Endothelial cell (in vitro differentiated cells): Measurements from ENCODE around the gene LRRC49. TPM values are rescaled to one million over a fixed set of nuclear protein-coding genes. Genes with fewer than 3 reads are reported as not detected.

Experiments
- DNase-seq: peaks from one replicate; pipeline ENCODE4 v3.0.0; 2021; ENCODE audit warnings: low spot score
- H3K27ac Mint-ChIP-seq: one replicate; pipeline ENCODE4 v1.8.0; 2021; ENCODE audit warnings: mixed read lengths, inconsistent platforms; ENCODE audit not compliant: unreplicated experiment
- H3K27me3 Mint-ChIP-seq: one replicate; pipeline ENCODE4 v1.8.0; 2021; ENCODE audit warnings: mild to moderate bottlenecking, moderate library complexity, mixed read lengths, inconsistent platforms; ENCODE audit not compliant: unreplicated experiment
- H3K36me3 Mint-ChIP-seq: one replicate; pipeline ENCODE4 v1.8.0; 2021; ENCODE audit warnings: mild to moderate bottlenecking, low read depth, mixed read lengths, inconsistent platforms; ENCODE audit not compliant: unreplicated experiment
- H3K4me1 Mint-ChIP-seq: one replicate; pipeline ENCODE4 v1.8.0; 2021; ENCODE audit warnings: mild to moderate bottlenecking, mixed read lengths, inconsistent platforms; ENCODE audit not compliant: unreplicated experiment
- H3K4me3 Mint-ChIP-seq: one replicate; pipeline ENCODE4 v1.8.0; 2021; ENCODE audit warnings: mild to moderate bottlenecking, mixed read lengths, inconsistent platforms; ENCODE audit not compliant: unreplicated experiment
- H3K9me3 Mint-ChIP-seq: one replicate; pipeline ENCODE4 v1.8.0; 2021; ENCODE audit warnings: mixed read lengths, inconsistent platforms; ENCODE audit not compliant: unreplicated experiment
- CTCF ChIP-seq: fragments of 200-600 bp; sonication (generic); IDR thresholded peaks from one replicate; pipeline ENCODE4 v1.5.0; 2021; ENCODE audit warnings: antibody characterized with exemption; ENCODE audit not compliant: unreplicated experiment
- total RNA-seq: library from RNA; stranded (reverse); fragmentation: NEBNext Ultra II Directional; extraction: Animal tissue kit (Norgen Biotek cat#: 25700); gene quantifications from one replicate; pipeline ENCODE4 v1.2.1, GENCODE V29; 2021; ENCODE audit not compliant: unreplicated experiment

The LRRC49 gene
- total RNA-seq, 1 donor from 2014 or later = 4.2 TPM

GRCh38 chr15:70906842-70907241, 14.2 kb downstream of the LRRC49 start:
- Mint-ChIP-seq H3K4me3 (no peak overlapping the region), H3K36me3 (peaks cover 6% of the 10 kb centered on the region), H3K27me3 (no peaks in the 10 kb centered on the region), H3K4me1 (no peaks in the 10 kb centered on the region), H3K27ac (no peak overlapping the region), H3K9me3 (no peaks in the 10 kb centered on the region)
- no peak for TF ChIP-seq CTCF
- no peak for DNase-seq

GRCh38 chr15:70907784-70908471, 15.3 kb downstream of the LRRC49 start:
- Mint-ChIP-seq H3K36me3 (peaks cover 6% of the 10 kb centered on the region), H3K27ac (no peak overlapping the region), H3K9me3 (no peaks in the 10 kb centered on the region), H3K27me3 (no peaks in the 10 kb centered on the region), H3K4me3 (peak overlapping the region; percentile 56), H3K4me1 (no peaks in the 10 kb centered on the region)
- TF ChIP-seq CTCF = peak; percentile 65
- DNase-seq = no peak

- H3K27ac Mint-ChIP-seq = no peak overlapping the region
- H3K9me3 Mint-ChIP-seq = no peaks in the 10 kb centered on the region
- H3K36me3 Mint-ChIP-seq = peaks cover 6% of the 10 kb centered on the region
- DNase-seq = no peak
- TF ChIP-seq CTCF = no peak
- H3K4me1 Mint-ChIP-seq = no peaks in the 10 kb centered on the region
- H3K27me3 Mint-ChIP-seq = no peaks in the 10 kb centered on the region
- H3K4me3 Mint-ChIP-seq = no peak overlapping the region
Observed at GRCh38 chr15:70910958-70911357, 18.3 kb downstream of the LRRC49 start.

- Mint-ChIP-seq H3K9me3 (no peaks in the 10 kb centered on the region), H3K27ac (no peak overlapping the region), H3K4me3 (no peak overlapping the region), H3K27me3 (no peaks in the 10 kb centered on the region), H3K4me1 (no peaks in the 10 kb centered on the region), H3K36me3 (peaks cover 6% of the 10 kb centered on the region)
- no peak for TF ChIP-seq CTCF
- no peak for DNase-seq
Observed at GRCh38 chr15:70912187-70912586, 19.6 kb downstream of the LRRC49 start.

- no peak for DNase-seq
- no peaks in the 10 kb centered on the region for H3K36me3 Mint-ChIP-seq
- no peaks in the 10 kb centered on the region for H3K27me3 Mint-ChIP-seq
- no peaks in the 10 kb centered on the region for H3K4me1 Mint-ChIP-seq
- no peak for TF ChIP-seq CTCF
- no peak overlapping the region for H3K4me3 Mint-ChIP-seq
- no peak overlapping the region for H3K27ac Mint-ChIP-seq
- no peaks in the 10 kb centered on the region for H3K9me3 Mint-ChIP-seq
Observed at GRCh38 chr15:70916531-70916930, 23.9 kb downstream of the LRRC49 start.
